ENCODE data around the gene UNC119. TPM values are rescaled to one million over a fixed set of nuclear protein-coding genes. Genes with fewer than 3 reads are reported as not detected.

The UNC119 gene
- total RNA-seq, 2 donors from 2014 or later: 25.7 to 29.3 TPM

DNA sequence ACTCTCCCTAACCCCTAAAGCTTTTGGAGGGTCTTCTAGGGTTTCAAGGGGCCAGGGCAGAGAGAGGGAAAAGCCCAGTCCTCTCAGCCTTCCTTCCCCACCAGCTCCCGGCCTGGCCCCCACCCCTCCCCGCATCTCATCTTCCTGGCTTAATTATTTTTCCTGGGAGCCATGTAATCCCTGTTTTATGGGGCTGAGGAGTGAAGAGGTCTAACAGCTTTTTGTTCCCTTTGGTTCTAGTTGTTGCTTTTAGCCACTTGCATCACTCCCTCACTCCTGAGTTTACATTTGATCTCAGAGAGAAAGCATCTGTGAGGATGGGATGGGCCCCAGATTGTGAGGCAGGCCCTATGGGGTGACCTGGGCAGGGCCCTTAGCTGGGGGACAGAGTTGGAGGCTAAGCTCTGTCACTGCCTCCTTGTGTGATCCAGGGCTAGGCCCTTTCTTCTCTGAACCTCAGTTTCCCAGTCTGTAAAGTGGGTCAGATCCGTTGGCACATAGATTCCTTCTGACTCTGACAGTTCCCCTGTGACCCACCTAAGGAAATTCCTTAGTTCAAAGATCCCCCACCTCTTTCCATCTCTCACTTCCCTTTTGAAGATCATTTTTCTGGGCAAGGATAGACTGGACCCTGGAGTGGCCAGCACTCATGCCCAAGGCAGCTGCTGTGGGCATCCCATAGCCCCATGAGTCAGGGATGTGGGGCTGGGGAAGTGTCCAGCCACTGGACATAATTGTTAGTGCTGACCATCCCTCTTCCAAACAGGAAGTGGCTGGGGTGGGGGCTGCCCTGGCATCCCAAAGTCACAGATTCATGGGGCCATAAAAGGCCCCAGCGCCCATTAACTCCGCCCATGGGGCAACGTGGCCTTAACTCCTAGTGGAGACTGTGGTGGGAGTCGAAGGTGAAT lies 20.1 kb downstream of the UNC119 start:
- DNase-seq (no peak), ATAC-seq (no peak)
- peaks cover 9% of the 10 kb centered on the region for H3K4me1 ChIP-seq
- TF ChIP-seq POLR2A (IDR thresholded peaks at IDR 0.05): no peak
- no peak for TF ChIP-seq CTCF (IDR thresholded peaks at IDR 0.05)
- H3K27me3 ChIP-seq: no peaks in the 10 kb centered on the region
- 79 to 83% methylated on average over 3 to 7 of the region's 7 CpGs for WGBS, 2 donors
- no peak overlapping the region for H3K4me3 ChIP-seq
- H3K27ac ChIP-seq: no peak overlapping the region
- H3K9me3 ChIP-seq: no peaks in the 10 kb centered on the region
- no peaks in the 10 kb centered on the region for H3K36me3 ChIP-seq (replicated peaks in 1 of 2; ENCODE audit: insufficient read depth in 1 of 2, low read depth in 2 of 2)
- intact Hi-C loops (cut with DNase I): no loop called here

DNA sequence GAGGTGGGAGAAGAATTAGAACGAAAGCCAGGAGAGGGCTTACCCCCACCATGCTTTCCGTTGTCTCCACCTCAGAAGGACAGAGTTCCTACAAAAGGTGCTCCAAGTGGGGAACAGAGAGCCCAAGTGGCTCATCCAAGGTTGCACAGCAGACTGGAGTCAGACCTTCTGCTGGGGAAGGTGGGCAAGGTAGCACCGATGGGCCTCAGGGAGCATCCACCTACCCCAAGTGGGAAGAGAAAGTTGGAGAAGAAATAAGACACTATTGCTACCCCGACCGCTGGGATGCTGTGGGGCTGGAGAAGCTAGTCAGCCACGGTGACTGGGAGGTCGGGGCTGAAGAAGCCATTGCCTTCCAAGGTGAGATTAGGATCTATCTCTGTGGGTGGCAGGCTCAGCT lies 21.5 kb downstream of the UNC119 start:
- ATAC-seq: no peak
- Histone ChIP-seq H3K4me3 (no peak overlapping the region), H3K36me3 (replicated peaks in 1 of 2; ENCODE audit: insufficient read depth in 1 of 2, low read depth in 2 of 2) (no peaks in the 10 kb centered on the region), H3K27ac (no peak overlapping the region), H3K27me3 (no peaks in the 10 kb centered on the region), H3K9me3 (no peaks in the 10 kb centered on the region), H3K4me1 (peaks cover 18% of the 10 kb centered on the region)
- intact Hi-C loops (cut with DNase I): no loop called here
- DNase-seq: no peak
- 62 to 69% methylated on average over 6 of the region's 7 CpGs for WGBS, 2 donors
- TF ChIP-seq CTCF (IDR thresholded peaks at IDR 0.05) (no peak), POLR2A (IDR thresholded peaks at IDR 0.05) (no peak)

GRCh38 chr17:28530250-28530649 lies 22.2 kb downstream of the UNC119 start:
- intact Hi-C loops (cut with DNase I): no loop called here

GRCh38 chr17:28529013-28529400 lies 23.4 kb downstream of the UNC119 start:
- TF ChIP-seq CTCF (IDR thresholded peaks at IDR 0.05) (no peak), POLR2A (IDR thresholded peaks at IDR 0.05) (no peak)
- intact Hi-C loops (cut with DNase I): no loop called here
- Histone ChIP-seq H3K36me3 (replicated peaks in 1 of 2; ENCODE audit: insufficient read depth in 1 of 2, low read depth in 2 of 2) (no peaks in the 10 kb centered on the region), H3K27me3 (no peaks in the 10 kb centered on the region), H3K9me3 (no peaks in the 10 kb centered on the region), H3K4me1 (peaks cover 33% of the 10 kb centered on the region), H3K27ac (no peak overlapping the region), H3K4me3 (no peak overlapping the region)
- DNase-seq (no peak), ATAC-seq (no peak)
- WGBS, 2 donors: 72 to 85% methylated on average over 3 of the region's 3 CpGs

More at GRCh38 chr17:28530250-28530649, 22.2 kb downstream of the UNC119 start:
- Histone ChIP-seq H3K9me3 (no peaks in the 10 kb centered on the region), H3K27me3 (no peaks in the 10 kb centered on the region), H3K36me3 (replicated peaks in 1 of 2; ENCODE audit: insufficient read depth in 1 of 2, low read depth in 2 of 2) (no peaks in the 10 kb centered on the region), H3K4me1 (peaks cover 25% of the 10 kb centered on the region), H3K4me3 (no peak overlapping the region), H3K27ac (no peak overlapping the region)
- no peak for TF ChIP-seq CTCF (IDR thresholded peaks at IDR 0.05)
- no peak for TF ChIP-seq POLR2A (IDR thresholded peaks at IDR 0.05)
- DNase-seq: no peak
- no peak for ATAC-seq
- 72 to 75% methylated on average over 4 of the region's 4 CpGs for WGBS, 2 donors

All from body of pancreas (tissue), 4 donors.